Subcutaneous abdominal adipose tissue (tissue), 5 donors: ENCODE measurements around the gene ELL.

Source experiments
- H3K27ac ChIP-seq: one replicate; pipeline ENCODE4 v1.7.0; 2013; ENCODE audit warnings: low read depth, mild to moderate bottlenecking, inconsistent platforms, low read length, moderate library complexity
- H3K27me3 ChIP-seq, 5 donors: one replicate each; pipeline ENCODE4 v1.7.0; 2013; ENCODE audit warnings: low read length in 5 of 5, inconsistent platforms in 1 of 5; ENCODE audit not compliant: control insufficient read depth in 5 of 5, insufficient read depth in 4 of 5
- H3K36me3 ChIP-seq, 5 donors: one replicate each; pipeline ENCODE4 v1.7.0; 2013; ENCODE audit warnings: low read length in 5 of 5; ENCODE audit not compliant: control insufficient read depth in 5 of 5, insufficient read depth in 5 of 5
- H3K4me1 ChIP-seq, 5 donors: one replicate each; pipeline ENCODE4 v1.7.0; 2013; ENCODE audit warnings: low read length in 5 of 5, mild to moderate bottlenecking in 3 of 5, moderate library complexity in 1 of 5; ENCODE audit not compliant: control insufficient read depth in 5 of 5, insufficient read depth in 5 of 5
- H3K4me3 ChIP-seq, 5 donors: one replicate each; pipeline ENCODE4 v1.7.0; 2013; ENCODE audit warnings: low read length in 5 of 5, low read depth in 1 of 5
- H3K9ac ChIP-seq, 5 donors: one replicate each; pipeline ENCODE4 v1.7.0; 2013; ENCODE audit warnings: low read length in 5 of 5, mild to moderate bottlenecking in 4 of 5, moderate library complexity in 3 of 5
- H3K9me3 ChIP-seq, 5 donors: one replicate each; pipeline ENCODE4 v1.7.0; 2013; ENCODE audit warnings: low read length in 5 of 5; ENCODE audit not compliant: control insufficient read depth in 5 of 5
- donor health status: healthy.
- donor health status: healthy.
- donor health status: healthy.
- donor health status: healthy.
- donor health status: healthy.

The ELL gene

GRCh38 chr19:18519962-18520847 lies 1.7 kb downstream of the ELL start:
- peak overlapping the region; percentile 94 to 100 (median 98) for H3K4me3 ChIP-seq
- peaks cover 4 to 50% (median 40%) of the 10 kb centered on the region in 5 donors for H3K4me1 ChIP-seq
- H3K9me3 ChIP-seq: no peaks in the 10 kb centered on the region
- H3K9ac ChIP-seq: peak overlapping the region; percentile 79 to 100 (median 99)
- H3K27me3 ChIP-seq: no peaks in the 10 kb centered on the region
- peak overlapping the region; percentile 95 for H3K27ac ChIP-seq
- H3K36me3 ChIP-seq: no peaks in the 10 kb centered on the region

GRCh38 chr19:18518639-18519038 lies 3.2 kb downstream of the ELL start:
- peak overlapping the region; percentile 95 for H3K27ac ChIP-seq
- no peaks in the 10 kb centered on the region for H3K9me3 ChIP-seq
- no peak overlapping the region for H3K4me3 ChIP-seq
- no peak overlapping the region for H3K9ac ChIP-seq
- H3K4me1 ChIP-seq: peaks cover 13 to 65% (median 53%) of the 10 kb centered on the region in 5 donors
- H3K27me3 ChIP-seq: no peaks in the 10 kb centered on the region
- H3K36me3 ChIP-seq: no peaks in the 10 kb centered on the region

- H3K36me3 ChIP-seq: no peaks in the 10 kb centered on the region
- H3K9ac ChIP-seq: no peak overlapping the region
- no peaks in the 10 kb centered on the region for H3K27me3 ChIP-seq
- H3K4me3 ChIP-seq: no peak overlapping the region
- H3K4me1 ChIP-seq: peaks cover 13 to 68% (median 56%) of the 10 kb centered on the region in 5 donors
- no peak overlapping the region for H3K27ac ChIP-seq
- no peaks in the 10 kb centered on the region for H3K9me3 ChIP-seq
These were observed 4.3 kb downstream of the ELL start for GRCh38 chr19:18517606-18518005.

GRCh38 chr19:18515959-18516358 lies 5.9 kb downstream of the ELL start:
- no peaks in the 10 kb centered on the region for H3K36me3 ChIP-seq
- H3K4me1 ChIP-seq: peaks cover 13 to 63% (median 54%) of the 10 kb centered on the region in 5 donors
- H3K9me3 ChIP-seq: no peaks in the 10 kb centered on the region
- no peaks in the 10 kb centered on the region for H3K27me3 ChIP-seq
- H3K4me3 ChIP-seq: no peak overlapping the region
- peak overlapping the region in 2 of 5 donors; percentile 15 to 43 for H3K9ac ChIP-seq
- H3K27ac ChIP-seq: peak overlapping the region; percentile 95

GRCh38 chr19:18514800-18515682 lies 6.8 kb downstream of the ELL start:
- Histone ChIP-seq H3K36me3 (no peaks in the 10 kb centered on the region), H3K9ac (peak overlapping the region in 4 of 5 donors; percentile 29 to 84 (median 49)), H3K4me3 (peak overlapping the region in 1 of 5 donors; percentile 1), H3K4me1 (peaks cover 13 to 58% (median 50%) of the 10 kb centered on the region in 5 donors), H3K9me3 (no peaks in the 10 kb centered on the region), H3K27ac (peak overlapping the region; percentile 95), H3K27me3 (no peaks in the 10 kb centered on the region)

GRCh38 chr19:18513868-18514267 lies 8.0 kb downstream of the ELL start:
- H3K27ac ChIP-seq: peak overlapping the region; percentile 95

GRCh38 chr19:18510216-18510615 lies 11.7 kb downstream of the ELL start:
- H3K4me1 ChIP-seq: peaks cover 28 to 71% (median 65%) of the 10 kb centered on the region in 5 donors
- H3K9ac ChIP-seq: no peak overlapping the region
- no peaks in the 10 kb centered on the region for H3K27me3 ChIP-seq
- no peaks in the 10 kb centered on the region for H3K36me3 ChIP-seq
- H3K4me3 ChIP-seq: no peak overlapping the region
- no peak overlapping the region for H3K27ac ChIP-seq
- H3K9me3 ChIP-seq: no peaks in the 10 kb centered on the region

More at GRCh38 chr19:18513868-18514267, 8.0 kb downstream of the ELL start:
- Histone ChIP-seq H3K9ac (no peak overlapping the region), H3K4me1 (peaks cover 10 to 56% (median 47%) of the 10 kb centered on the region in 5 donors), H3K9me3 (no peaks in the 10 kb centered on the region), H3K36me3 (no peaks in the 10 kb centered on the region), H3K4me3 (no peak overlapping the region), H3K27me3 (no peaks in the 10 kb centered on the region)

- H3K4me1 ChIP-seq: peaks cover 32 to 72% (median 69%) of the 10 kb centered on the region in 5 donors
- H3K4me3 ChIP-seq: no peak overlapping the region
- no peak overlapping the region for H3K27ac ChIP-seq
- no peaks in the 10 kb centered on the region for H3K27me3 ChIP-seq
- H3K9ac ChIP-seq: no peak overlapping the region
- no peaks in the 10 kb centered on the region for H3K9me3 ChIP-seq
- no peaks in the 10 kb centered on the region for H3K36me3 ChIP-seq
These were observed 13.3 kb downstream of the ELL start for GRCh38 chr19:18508585-18508984.

GRCh38 chr19:18507727-18508440 lies 14.0 kb downstream of the ELL start:
- H3K4me1 ChIP-seq: peaks cover 32 to 73% (median 70%) of the 10 kb centered on the region in 5 donors
- H3K9me3 ChIP-seq: no peaks in the 10 kb centered on the region
- H3K36me3 ChIP-seq: no peaks in the 10 kb centered on the region
- H3K9ac ChIP-seq: peak overlapping the region in 2 of 5 donors; percentile 23 to 44
- H3K4me3 ChIP-seq: peak overlapping the region in 1 of 5 donors; percentile 25
- H3K27me3 ChIP-seq: no peaks in the 10 kb centered on the region
- H3K27ac ChIP-seq: peak overlapping the region; percentile 16
